Stimulated activated CD4-positive, alpha-beta T cell treated with anti-CD3 and anti-CD28 coated beads, Interleukin-1b, Interleukin-23, amount 100 ng/mL, for 48 hours (primary cell): ENCODE results near the gene JOSD2.
"Not testable (repeated sequence)": the region's sequence is repeated elsewhere in the genome, so short reads cannot be mapped to it uniquely, and the experiment has no call there.

ENCODE experiments used
- DNase-seq: peaks from one replicate; pipeline ENCODE4 v3.0.0-alpha.2; 2020

The JOSD2 gene

GRCh38 chr19:50546527-50547221 is 35.7 kb upstream of the JOSD2 start:
- DNase-seq = no peak

GRCh38 chr19:50542943-50543342 is 32.0 kb upstream of the JOSD2 start:
- DNase-seq = no peak

- DNase-seq = peak; percentile 68
These were observed 26.8 kb upstream of the JOSD2 start for GRCh38 chr19:50537769-50538230.

- DNase-seq = no peak
These were observed 26.3 kb upstream of the JOSD2 start for GRCh38 chr19:50537306-50537685.

- DNase-seq = no peak
These were observed 25.8 kb upstream of the JOSD2 start for GRCh38 chr19:50536662-50537305.

GRCh38 chr19:50535672-50536187 is 24.7 kb upstream of the JOSD2 start:
- no peak for DNase-seq

- DNase-seq = no peak
These were observed 23.5 kb upstream of the JOSD2 start for GRCh38 chr19:50534478-50534877.

GRCh38 chr19:50532952-50533351 is 22.0 kb upstream of the JOSD2 start:
- no peak for DNase-seq

GRCh38 chr19:50531171-50531612 is 20.2 kb upstream of the JOSD2 start:
- no peak for DNase-seq

- DNase-seq = not testable (repeated sequence)
These were observed 17.1 kb upstream of the JOSD2 start for GRCh38 chr19:50528052-50528451.

- no peak for DNase-seq
These were observed 11.9 kb upstream of the JOSD2 start for GRCh38 chr19:50522881-50523280.

- no peak for DNase-seq
These were observed 10.0 kb upstream of the JOSD2 start for GRCh38 chr19:50520822-50521465.

- no peak for DNase-seq
These were observed 8.1 kb upstream of the JOSD2 start for GRCh38 chr19:50519006-50519575.

GRCh38 chr19:50518091-50519005 is 7.4 kb upstream of the JOSD2 start:
- no peak for DNase-seq

- DNase-seq = no peak
These were observed 6.7 kb upstream of the JOSD2 start for GRCh38 chr19:50517704-50518075.

GRCh38 chr19:50516964-50517703 is 6.1 kb upstream of the JOSD2 start:
- DNase-seq = no peak

- DNase-seq = no peak
These were observed 5.5 kb upstream of the JOSD2 start for GRCh38 chr19:50516456-50516855.

- no peak for DNase-seq
These were observed 4.2 kb upstream of the JOSD2 start for GRCh38 chr19:50515168-50515561.

GRCh38 chr19:50514346-50515167 is 3.6 kb upstream of the JOSD2 start:
- DNase-seq = no peak

GRCh38 chr19:50513746-50514345 is 2.9 kb upstream of the JOSD2 start, which contains the start of gene ASPDH:
ASPDH (minus strand) TSS chr19:50513913; CDS start chr19:50513823, 90 bp downstream.
- no peak for DNase-seq
